ENCODE results near the gene DYNLL1.

DNA sequence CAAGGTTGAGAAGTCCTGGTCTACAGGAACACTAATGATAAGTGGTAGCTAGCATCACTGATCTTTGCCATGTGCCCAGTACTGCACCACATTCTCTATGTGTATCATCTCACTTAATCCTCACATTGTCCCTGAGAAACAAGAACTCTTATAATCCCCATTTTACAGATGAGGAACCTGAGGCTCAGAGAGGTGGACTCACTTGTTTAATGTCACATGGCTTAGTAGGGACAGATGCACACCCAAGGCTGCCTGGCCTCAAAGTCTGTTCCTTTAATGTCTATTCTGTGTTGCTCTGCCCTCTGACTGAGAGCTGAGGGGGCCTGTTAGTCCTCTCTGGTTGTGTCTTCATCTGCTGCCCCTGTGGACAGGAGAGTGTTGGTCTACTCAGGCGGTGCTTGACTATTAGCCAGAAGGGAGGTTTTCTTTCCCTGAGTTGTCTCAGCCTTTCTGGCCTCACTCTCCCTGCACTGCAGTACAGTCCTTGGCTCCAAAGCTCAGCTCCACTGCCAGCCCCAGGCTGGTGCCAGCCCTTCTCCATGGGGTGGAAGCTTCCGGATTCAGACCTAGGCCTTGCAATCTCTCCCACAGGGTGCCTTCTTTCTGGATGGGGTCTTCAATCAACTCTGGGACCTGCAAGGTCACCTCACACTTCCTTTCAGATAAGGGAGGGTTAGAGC lies 4.9 kb upstream of the DYNLL1 start:
- TF ChIP-seq GATA2 (IDR thresholded peaks at IDR 0.05; ENCODE audit: insufficient read depth, insufficient read length, low read depth, low read length) (no peak), JUN (IDR thresholded peaks at IDR 0.05; ENCODE audit: borderline replicate concordance, insufficient read depth, insufficient read length, low read depth) (no peak), POLR2AphosphoS5 (IDR thresholded peaks at IDR 0.05; ENCODE audit: insufficient read depth, low read depth, low read length) (no peak)
